ENCODE measurements around the gene NAA40.
"Not testable (repeated sequence)": the region's sequence is repeated elsewhere in the genome, so short reads cannot be mapped to it uniquely, and the experiment has no call there.

The NAA40 gene

DNA sequence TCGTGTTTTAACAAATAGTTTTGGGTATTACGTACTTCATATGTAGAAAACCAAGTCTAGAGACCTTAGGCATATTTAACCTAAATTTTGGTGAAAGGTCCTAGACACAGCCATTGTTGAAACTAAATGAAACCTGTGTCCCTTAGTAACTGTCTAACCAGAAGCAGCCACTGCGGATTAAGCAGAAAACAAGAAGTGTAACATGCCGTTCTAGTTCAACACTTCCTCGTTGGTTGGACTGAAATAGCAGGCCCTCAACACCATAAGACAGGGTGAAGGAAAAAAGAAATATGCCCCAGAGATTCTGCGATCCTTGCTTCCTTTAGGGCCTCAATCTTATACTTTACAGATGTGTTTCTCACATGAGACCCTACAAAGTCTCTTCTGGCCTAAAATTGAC is 2.0 kb downstream of the NAA40 start:
- DNase-seq: no peak

DNA sequence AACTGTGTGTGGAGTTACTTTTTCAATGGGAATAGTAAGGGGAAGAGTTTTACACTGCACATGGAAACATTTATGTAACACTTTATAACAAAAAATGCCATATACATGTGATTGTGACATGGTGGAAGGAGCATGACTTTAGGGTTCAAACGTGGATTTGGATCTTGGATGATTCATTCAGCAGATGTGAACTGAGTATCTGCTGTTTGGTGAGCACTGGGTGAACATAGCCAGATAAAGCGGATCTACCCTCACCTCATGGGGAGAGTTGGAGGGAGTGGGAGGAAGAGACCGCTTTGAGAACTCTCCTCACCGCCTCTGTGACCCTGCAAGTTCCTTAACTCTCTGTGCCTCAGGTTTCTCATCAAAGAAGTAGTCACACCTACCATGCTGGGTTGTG is 3.1 kb downstream of the NAA40 start:
- no peak for DNase-seq

DNA sequence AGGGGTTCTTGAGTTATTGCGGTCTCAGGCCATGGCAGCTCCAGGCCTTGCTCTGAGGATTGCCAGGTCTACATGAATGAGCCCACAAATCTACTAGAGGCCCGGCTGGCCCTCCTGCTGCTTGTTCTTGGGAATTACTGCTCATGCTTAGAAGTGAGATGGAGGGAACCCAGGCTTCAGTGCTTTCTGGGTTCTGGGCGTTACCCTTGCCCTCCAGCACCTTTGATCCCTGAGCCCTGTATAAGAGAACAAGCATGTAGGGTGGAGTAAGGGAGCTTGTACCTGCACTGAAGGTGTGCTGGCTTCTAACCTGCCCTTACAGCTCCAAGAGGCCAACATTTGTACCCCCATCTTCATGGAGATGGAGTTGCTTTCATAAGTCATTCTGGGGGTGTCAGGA is 4.0 kb downstream of the NAA40 start:
- DNase-seq: no peak

- DNase-seq: no peak
Observed at GRCh38 chr11:63944987-63945386, 6.2 kb downstream of the NAA40 start.

DNA sequence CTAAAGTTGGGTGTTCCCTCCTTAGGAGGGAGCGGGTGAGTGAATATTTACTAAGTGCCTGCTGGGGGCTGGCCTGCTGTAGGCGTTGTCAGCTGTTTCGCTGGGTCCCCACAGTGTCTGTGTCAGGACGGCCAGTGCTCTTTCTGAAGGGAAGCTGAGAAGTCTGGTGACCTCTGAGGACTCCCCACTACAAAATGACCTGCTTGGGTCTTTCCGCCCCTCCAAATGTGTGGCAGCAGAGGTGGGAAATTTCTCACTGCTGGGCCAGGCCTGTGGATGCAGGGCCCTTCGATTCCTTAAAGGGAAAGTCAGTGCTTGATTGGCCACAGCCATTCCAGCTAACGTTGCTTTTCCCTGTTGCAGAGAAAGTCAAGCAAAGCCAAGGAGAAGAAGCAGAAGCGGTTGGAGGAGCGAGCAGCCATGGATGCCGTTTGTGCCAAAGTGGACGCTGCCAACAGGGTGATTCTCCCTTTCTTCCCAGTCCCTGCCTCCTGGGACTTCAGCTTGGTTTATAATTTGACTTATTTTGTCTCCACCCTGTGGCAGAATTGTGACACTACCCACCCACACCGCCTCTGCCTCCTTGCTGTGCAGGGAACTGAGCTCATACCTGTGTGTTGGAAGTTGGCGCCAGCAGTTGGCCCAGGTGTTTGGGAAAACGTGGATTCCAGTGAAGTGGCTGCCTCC is 6.8 kb downstream of the NAA40 start:
- peak; percentile 64 for DNase-seq

DNA sequence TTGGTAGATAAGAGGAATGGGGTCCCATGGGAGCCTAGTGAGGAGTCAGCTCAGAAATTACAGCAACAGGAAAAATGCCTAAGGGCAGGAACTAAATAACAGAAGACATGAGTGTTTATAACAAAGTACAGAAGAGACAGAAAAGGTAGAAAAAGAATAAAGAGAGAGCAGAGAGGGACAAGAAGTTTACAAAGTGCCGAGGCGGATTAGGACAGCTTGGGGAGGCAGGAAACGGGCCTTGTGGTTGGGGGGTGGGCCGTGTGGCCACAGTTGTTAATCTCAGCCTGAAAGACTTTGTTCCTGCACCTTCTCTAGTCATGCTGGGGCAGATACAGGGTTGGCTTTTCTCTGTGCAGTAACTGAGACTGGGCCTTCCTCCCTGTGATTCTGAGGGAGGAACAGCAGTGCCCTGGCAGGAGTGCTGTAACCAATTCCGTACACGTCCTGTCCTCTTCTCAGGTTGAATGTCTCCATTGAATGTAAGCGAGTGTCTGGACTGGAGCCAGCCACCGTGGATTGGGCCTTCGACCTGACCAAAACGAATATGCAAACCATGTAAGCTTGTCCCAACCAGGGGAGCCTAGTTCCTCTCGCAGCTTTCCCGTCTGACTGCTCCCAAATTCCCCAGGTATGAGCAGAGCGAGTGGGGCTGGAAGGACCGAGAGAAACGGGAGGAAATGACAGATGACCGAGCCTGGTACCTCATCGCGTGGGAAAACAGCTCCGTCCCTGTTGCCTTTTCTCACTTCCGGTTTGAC is 13.2 kb downstream of the NAA40 start:
- DNase-seq: no peak

GRCh38 chr11:63952570-63952969 is 13.8 kb downstream of the NAA40 start:
- DNase-seq: no peak

- no peak for DNase-seq
Observed at GRCh38 chr11:63958008-63958407, 19.2 kb downstream of the NAA40 start.

DNA sequence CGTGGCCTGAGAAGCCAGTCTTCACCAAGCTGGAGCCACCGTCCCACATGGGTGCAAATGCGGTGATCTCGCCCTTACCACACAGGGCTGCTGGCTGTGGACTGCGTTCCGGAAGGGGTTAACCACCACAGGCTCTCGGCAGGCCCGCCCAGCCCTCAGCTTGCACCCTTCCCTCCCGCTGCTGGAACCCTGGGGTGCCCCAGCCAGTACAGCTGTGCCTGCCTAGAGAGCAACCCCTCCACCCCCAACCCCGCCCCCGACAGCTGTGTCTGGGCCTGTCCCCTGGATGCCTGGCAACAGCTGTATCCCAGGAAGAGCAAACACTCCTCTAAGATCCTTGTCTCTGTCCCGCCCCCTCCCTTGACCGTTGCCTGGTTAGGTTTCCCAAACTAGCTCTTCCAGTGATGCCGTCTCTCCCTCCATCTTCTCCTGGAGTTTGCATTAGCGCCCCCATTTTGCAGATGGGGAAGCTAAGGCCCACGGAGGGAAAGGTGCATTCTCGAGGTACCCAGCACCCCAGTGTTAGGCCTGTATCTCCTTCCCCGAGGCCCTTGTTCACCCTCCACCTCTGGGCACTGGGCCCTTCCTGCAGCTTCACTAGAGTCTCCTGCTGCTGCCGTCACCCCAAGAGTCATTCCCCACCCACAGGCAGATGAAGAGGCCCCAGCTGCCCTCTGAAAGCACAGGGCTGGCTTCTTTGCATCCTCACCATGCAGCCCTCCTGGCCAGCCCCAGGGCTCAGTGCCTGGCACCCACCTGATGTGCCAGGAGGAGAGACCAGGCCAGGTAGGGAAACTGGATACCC is 23.0 kb downstream of the NAA40 start:
- DNase-seq: peak; percentile 17

GRCh38 chr11:63963895-63964294 is 25.1 kb downstream of the NAA40 start:
- DNase-seq: not testable (repeated sequence)

- DNase-seq: no peak
Observed at GRCh38 chr11:63966444-63966843, 27.6 kb downstream of the NAA40 start.

DNA sequence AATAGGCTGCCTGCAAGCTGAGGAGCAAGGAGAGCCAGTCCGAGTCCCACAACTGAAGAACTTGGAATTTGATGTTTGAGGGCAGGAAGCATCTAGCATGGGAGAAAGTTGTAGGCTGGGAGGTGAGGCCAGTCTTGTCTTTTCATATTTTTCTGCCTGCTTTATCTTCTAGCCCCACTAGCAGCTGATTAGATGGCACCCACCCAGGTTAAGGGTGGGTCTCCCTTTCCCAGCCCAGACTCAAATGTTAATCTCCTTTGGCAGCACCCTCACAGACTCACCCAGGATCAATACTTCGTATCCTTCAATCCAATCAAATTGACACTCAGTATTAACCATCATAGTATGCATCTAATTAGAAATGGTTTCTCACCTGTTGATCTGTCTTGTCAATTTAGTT is 30.7 kb downstream of the NAA40 start:
- DNase-seq: no peak

GRCh38 chr11:63970902-63971301 is 32.1 kb downstream of the NAA40 start:
- no peak for DNase-seq

DNA sequence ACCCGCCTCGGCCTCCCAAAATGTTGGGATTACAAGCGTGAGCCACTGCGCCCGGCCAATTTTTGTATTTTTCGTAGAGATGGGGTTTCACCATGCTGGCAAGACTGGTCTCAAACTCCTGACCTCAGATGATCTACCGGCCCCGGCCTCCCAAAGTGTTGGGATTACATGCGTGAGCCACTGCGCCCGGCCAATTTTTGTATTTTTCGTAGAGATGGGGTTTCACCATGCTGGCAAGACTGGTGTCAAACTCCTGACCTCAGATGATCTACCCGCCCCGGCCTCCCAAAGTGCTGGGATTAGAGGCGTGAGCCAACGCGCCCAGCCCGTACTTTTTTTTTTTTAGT is 35.1 kb downstream of the NAA40 start:
- not testable (repeated sequence) for DNase-seq

GRCh38 chr11:63974259-63975143 is 35.7 kb downstream of the NAA40 start, which contains the start of gene COX8A:
COX8A (plus strand) TSS chr11:63974620; CDS start chr11:63974681, 61 bp downstream.
- DNase-seq: peak; percentile 98

DNA sequence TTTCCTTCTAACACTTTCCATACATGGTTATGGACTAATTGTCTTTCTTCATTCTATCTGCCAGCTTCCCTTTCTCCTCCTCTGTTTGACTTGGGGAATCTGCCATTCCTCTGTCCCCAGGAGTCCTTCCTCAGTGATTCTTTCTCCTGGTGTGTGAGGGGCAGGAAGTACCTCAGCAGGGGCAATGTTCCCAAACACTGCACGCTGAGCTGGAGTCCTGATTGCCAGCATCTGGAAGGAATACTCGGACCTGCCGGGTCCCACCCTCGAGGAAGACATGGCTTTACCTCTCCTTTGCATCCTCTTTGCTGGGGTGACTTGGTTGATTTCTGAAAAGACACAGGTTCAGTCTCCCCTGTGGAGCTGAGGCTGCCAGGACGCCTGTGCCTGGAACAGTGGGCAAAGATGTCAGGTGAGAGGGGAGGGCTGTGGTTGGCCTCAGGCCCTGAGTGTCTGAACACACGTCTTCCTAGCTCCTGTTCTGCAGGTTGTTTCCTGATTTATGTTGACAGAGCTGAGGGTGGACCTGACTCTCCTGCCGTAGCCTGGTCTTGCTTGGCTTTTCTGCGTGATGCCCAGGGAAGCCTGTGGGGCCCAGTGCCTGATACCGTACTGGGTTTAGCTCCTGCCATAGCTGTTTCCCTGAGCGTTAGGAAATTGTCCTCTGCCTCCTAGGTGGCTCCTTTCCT is 39.9 kb downstream of the NAA40 start:
- DNase-seq: no peak

DNA sequence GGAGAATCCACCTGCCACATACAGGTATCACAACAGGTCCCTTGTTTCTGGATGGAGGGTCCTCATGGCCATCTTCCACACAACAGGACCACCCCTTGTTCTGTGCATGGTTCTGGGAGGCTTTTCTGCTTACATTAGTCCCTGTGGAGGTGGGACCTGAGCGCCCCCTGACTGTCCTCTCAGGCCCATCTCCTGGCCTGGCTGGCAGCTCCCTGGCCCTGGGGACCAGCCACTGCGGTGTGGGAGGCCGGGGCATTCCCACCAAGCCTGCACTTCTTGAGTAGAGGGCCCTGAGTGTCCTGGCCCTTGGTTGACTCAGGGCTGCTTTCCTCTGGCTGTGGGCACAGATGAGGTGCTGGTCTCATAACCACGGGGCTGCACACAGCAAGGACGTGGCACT is 40.6 kb downstream of the NAA40 start:
- no peak for DNase-seq

DNA sequence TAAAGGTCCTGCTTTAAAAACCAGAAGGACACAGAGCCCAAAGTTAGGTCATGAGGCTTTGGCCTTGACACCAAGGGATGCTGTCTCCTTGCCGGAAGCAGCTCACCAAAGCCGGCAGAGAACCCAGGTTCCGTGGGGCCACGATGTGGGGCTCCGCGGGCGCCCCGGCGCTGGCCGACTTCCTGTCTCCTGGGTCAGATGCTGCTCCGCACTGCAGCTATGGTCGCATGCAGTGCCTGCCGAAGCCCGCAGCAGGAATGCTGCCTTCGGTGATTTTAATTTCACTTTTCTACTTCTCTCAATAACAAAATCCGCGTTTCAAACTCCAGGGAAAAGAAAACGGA is 47.0 kb downstream of the NAA40 start:
- DNase-seq: no peak

- peak; percentile 92 for DNase-seq
Observed at GRCh38 chr11:63986156-63986931, 47.5 kb downstream of the NAA40 start, which contains the start of gene OTUB1. OTUB1 (plus strand) TSS chr11:63986438; CDS start chr11:63986457, 19 bp downstream.

- no peak for DNase-seq
Observed at GRCh38 chr11:63986932-63987513, 48.2 kb downstream of the NAA40 start.

DNA sequence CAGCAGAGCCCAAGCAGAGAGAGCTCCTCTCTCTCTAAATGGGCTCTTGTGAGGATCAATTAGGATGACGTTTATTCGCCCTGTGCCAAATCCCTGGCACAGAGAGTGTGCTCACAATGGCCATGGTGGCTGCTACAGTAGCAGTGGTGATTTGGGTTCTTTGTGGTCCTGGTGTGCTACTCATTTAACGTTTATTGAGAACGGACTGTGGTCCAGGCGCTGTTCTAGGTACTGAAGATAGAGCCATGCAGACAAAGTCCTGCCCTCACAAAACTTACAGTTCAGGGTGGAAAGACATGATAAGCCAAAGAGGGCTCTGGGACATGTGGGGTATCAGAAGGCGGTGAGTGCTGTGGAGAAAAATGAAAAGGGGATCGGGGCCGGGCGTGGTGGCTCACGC is 52.8 kb downstream of the NAA40 start:
- DNase-seq: no peak
